NCI-H82 treated with DMSO at 0.1 percent for 48 hours (cell line): ENCODE measurements around the gene KRT28.
"Not testable (repeated sequence)": the region's sequence is repeated elsewhere in the genome, so short reads cannot be mapped to it uniquely, and the experiment has no call there.

ENCODE experiments used
- DNase-seq: peaks from one replicate; lab custom pipeline; 2025; ENCODE audit not compliant: unreplicated experiment; lab: John Stamatoyannopoulos, UW

KRT28 gene

GRCh38 chr17:40782450-40782849 lies 17.3 kb downstream of the KRT28 start, which contains the start of gene KRT27:
KRT27 (minus strand) TSS chr17:40782550; CDS start chr17:40782493, 57 bp downstream.
- no peak for DNase-seq

DNA sequence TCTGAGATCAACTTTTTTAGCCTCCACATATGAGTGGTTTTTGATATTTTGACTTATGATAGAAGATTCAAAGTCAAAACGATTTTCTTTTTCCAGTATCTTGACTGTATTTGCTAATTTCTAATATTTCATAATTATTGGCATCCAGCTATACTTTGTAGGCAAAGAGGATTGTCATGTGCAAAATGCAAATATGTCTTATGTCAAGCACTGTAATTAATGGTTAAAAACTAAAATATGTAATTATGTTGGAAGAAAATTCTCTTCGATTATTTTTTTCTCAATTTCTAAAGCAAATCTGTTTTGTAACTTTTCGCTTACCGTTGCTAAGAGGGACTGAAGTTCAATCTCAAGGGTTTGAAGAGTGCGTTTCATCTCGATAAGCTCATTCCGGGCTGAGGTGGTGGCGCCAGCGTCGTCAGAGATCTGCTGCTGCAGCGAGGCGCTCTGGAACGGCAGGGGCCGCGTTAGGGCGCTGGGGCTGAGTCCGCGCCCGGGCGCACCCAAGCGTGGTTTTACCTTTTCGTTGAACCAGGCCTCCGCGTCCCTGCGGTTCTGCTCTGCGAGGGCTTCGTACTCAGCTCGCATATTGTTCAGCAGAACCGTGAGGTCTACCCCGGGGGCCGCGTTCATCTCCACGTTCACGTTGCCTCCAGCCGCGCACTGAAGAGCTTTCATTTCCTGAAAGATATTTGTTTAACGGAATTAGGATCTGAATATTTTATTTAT lies 20.4 kb downstream of the KRT28 start:
- no peak for DNase-seq

DNA sequence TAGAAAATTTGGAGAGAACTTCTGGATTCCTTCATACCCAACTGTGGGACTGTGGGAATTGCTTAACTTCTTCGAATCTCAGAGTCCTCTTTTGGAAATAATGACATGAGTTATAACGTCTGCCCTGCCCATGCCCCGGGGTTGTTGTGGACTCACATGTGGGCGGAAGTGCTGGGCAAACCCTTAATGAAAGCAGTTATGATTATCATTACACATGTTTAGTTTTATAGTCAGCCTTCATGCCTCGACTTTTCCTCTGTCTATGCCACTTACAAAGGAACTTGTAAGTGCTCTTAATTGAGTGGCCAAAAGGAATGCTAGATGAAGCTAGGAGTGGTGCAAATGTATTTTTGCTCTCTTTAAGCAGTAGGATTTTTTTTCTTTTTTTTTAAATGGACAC lies 21.3 kb downstream of the KRT28 start:
- no peak for DNase-seq

GRCh38 chr17:40777971-40778370 lies 21.8 kb downstream of the KRT28 start:
- no peak for DNase-seq

DNA sequence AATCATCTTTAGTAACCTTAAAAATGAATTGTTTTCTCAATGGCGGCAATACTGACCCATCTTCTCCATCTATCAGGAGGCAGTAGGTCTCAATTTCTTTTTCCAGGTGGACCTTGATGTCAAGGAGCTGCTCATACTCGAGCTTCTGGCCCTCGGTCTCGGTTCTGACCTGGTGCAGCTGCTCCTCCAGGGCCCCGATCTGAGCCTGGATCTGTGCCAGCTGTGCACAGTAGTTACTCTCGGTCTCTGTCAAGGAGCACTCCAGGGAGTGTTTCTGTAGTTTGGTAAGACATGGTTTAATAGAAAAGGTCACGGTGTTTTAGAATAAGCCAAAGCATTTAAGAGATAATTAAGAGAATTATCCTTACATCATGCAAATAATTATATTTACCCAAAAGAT lies 22.3 kb downstream of the KRT28 start:
- no peak for DNase-seq

DNA sequence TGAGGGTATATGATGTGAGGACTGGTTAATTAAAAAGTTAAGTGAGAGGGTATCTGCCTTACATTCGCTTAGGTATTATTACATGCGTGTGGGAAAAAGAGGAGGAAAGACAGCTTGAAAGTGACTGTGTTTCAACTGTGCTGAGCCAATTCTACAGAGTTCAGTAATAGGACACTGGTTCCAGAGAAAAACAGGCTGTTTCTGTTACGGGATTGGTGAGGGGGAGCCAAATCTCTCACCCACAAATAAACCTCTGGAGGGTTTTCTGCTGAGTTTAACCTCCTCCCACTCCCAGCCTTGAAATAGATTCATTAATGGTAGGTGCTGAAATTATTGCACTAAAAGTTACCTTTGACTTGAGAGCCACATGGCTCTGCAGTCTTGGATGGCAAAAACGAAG lies 23.8 kb downstream of the KRT28 start:
- no peak for DNase-seq

DNA sequence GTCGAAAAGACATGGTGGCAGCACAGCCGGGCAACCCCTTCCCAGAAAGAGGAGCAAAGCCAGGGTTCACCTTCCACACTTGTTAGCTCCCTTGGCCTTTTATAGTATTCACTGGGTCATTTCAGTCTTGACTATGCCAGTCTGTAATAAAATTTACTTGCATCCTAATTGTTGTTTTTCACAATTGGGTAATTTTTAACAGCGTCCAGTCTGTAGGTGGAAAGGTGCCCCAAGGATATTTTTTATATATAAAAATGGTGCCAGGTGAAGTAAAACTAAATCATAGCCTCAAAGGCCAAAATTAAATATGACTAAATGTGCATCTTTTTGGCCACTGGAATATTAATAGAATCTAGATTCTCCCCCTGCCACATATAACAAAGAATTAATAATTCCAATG lies 27.7 kb downstream of the KRT28 start, which contains the start of gene KRT26:
TSS of gene KRT26 (minus strand) at position 101 of the 400 bp plus-strand sequence. CDS start at position 13, 88 bp downstream.
- DNase-seq = no peak

- no peak for DNase-seq
Observed at GRCh38 chr17:40765657-40766056, 34.1 kb downstream of the KRT28 start.

DNA sequence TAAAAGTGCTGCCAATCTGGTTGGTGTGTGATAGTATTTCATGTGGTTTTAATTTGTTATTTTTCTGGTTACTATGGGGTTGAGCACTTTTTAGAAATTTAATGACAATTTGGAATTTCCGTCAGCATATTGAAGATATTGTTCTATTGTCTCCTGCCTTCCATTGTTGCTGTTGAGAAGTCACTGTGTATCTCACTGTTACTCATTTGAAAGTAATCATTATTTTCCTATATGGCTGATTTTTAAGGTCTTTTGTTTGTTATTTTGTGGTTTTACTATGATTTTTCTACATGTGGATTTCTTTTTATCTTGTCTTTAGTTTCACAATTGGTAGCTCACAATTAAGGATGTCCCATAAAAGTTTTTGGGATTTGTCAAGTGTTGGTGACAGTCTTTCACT lies 36.0 kb downstream of the KRT28 start:
- no peak for DNase-seq

DNA sequence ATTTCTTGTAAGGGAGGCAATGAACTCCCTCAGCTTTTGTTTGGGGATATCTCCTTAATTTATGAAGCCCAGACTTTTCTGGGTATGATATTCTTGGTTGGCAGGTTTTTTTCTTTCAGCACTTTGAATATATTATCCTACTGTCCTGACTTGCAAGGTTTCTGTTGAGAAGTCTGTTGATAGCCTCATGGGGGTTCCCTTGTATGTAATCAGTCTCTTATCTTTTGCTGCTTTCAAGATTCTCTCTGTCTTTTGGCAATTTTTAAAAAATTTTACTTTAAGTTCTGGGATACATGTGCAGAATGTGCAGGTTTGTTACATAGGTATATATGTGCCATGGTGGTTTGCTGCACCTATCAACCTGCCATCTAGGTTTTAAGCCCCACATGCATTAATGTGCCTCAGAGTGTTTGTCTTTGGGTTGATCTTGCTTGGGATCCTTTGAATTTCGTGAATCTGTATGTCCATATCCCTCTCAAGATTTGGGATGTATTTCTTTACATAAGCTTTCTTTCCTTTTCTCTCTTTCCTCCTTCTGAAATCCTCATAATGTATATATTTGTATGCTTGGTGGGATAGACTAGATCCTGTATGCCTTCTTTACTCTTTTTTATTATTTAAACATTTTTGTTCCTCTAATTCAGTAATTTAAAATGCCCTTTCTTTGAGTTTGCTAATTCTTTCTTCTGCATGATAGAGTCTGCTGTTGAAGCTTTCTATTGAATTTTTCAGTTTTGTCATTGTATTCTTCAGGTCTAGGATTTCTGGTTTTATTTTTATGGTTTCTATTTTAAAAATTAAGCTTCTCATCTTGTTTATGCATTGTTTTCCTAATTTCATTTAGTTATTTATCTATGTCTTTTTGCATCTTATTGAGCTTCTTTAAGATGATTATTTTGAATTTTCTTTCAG lies 39.4 kb downstream of the KRT28 start:
- no peak for DNase-seq

- DNase-seq = no peak
Observed at GRCh38 chr17:40755231-40755630, 44.5 kb downstream of the KRT28 start, which contains the start of gene KRT25. KRT25 (minus strand) TSS chr17:40755331; CDS start chr17:40755271, 60 bp downstream.

GRCh38 chr17:40753804-40754203 lies 46.0 kb downstream of the KRT28 start:
- DNase-seq = no peak

- DNase-seq = no peak
Observed at GRCh38 chr17:40751065-40751464, 48.7 kb downstream of the KRT28 start.

DNA sequence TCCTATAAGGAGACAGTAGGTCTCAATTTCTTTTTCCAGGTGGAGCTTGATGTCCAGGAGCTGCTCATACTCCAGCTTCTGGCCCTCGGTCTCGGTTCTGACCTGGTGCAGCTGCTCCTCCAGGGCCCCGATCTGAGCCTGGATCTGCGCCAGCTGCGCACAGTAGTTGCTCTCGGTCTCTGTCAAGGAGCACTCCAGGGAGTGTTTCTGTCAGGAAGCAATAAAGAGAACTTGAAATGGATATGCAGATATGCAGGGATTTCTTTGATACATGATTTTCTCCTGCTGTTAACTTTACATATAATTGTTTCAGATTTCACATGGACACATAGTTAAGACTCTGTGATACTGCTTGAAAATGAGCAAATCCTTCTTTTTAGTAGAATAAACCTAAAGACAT lies 49.4 kb downstream of the KRT28 start:
- no peak for DNase-seq

DNA sequence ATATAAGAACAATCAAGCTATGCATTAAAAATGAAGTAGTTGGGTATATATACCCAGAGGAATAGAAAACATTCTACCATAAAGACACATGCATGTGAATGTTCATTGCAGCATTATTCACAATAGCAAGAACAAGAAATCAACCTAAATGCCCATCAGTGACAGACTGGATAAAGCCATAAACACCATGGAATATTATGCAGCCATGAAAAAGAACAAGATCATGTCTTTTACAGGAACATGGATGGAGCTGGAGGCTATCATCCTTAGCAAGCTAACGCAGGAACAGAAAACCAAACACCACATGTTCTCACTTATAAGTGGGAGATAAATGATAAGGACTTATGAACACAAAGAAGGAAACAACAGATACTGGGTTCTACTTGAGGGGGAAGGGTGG lies 51.1 kb downstream of the KRT28 start:
- DNase-seq = not testable (repeated sequence)
